Ovary (tissue), 9 donors: Measurements from ENCODE around the gene MAGEA2. TPM values are rescaled to one million over a fixed set of nuclear protein-coding genes. Genes with fewer than 3 reads are reported as not detected.

Experiments used
- polyA plus RNA-seq, 2 donors: library from polyadenylated mRNA; stranded (reverse); fragments of 200-250 nt in 1 of 2; fragments of 350-450 nt in 1 of 2; fragmentation: Illumina TruSeq in 1 of 2; extraction: RNeasy Lipid Tissue Mini Kit (QIAGEN cat#74804) in 1 of 2; gene quantifications; one replicate each; pipeline ENCODE4 v1.2.3, GENCODE V29; 2013 to 2014
- total RNA-seq, 7 donors: library from RNA; depleted of rRNA in 2 of 7; stranded (reverse); fragments of >200 nt in 2 of 7; fragmentation: NEBNext Ultra II Directional in 3 of 7; extraction: Animal tissue kit (Norgen Biotek cat#: 25700) in 3 of 7; gene quantifications; one replicate each; pipeline versions ENCODE4 v1.1.0 to v1.2.4, GENCODE V29; 2016 to 2023
- donor health status: DM: no; HTN: no; CAD: no; lungs with moderate emphysema.
- donor health status: DM: no; HTN: no; CAD: no.
- donor health status: Bipolar disorder and iron deficiency.
- donor health status: DM: yes; HTN: yes; CAD: no.
- donor health status: DM: no; HTN: no; CAD: no.
- donor health status: DM: yes; HTN: yes; CAD: no.

MAGEA2 gene
- total and polyA plus RNA-seq, 9 donors, result 0.17 TPM; not detected in 8

Other genes with a start within 250 kb of the MAGEA2 start
- gene GABRQ, start 115.9 kb downstream of the MAGEA2 start, total RNA-seq, result under 1 TPM in 4 of 7 donors, not detected in 3; 0.05 to 0.23 (median 0.13) TPM
- gene GABRQ, start 115.9 kb downstream of the MAGEA2 start, polyA plus RNA-seq, result under 1 TPM in 1 of 2 donors, not detected in 1; 0.03 TPM
- under 1 TPM in 1 of 7 donors, not detected in 6; 0.15 TPM for gene MAGEA3, start 55.0 kb downstream of the MAGEA2 start, total RNA-seq
- gene MAGEA3, start 55.0 kb downstream of the MAGEA2 start, polyA plus RNA-seq, result not detected
- gene CSAG2, start 44.6 kb downstream of the MAGEA2 start, total RNA-seq, result not detected
- not detected for gene CSAG2, start 44.6 kb downstream of the MAGEA2 start, polyA plus RNA-seq
- under 1 TPM in 1 of 7 donors, not detected in 6; 0.13 TPM for gene MAGEA2B, start 39.2 kb downstream of the MAGEA2 start, total RNA-seq
- not detected for gene MAGEA2B, start 39.2 kb downstream of the MAGEA2 start, polyA plus RNA-seq
- gene CSAG1, start 20.1 kb downstream of the MAGEA2 start, total RNA-seq, result not detected
- not detected for gene CSAG1, start 20.1 kb downstream of the MAGEA2 start, polyA plus RNA-seq
- gene MAGEA12, start 20.1 kb downstream of the MAGEA2 start, total RNA-seq, result not detected
- not detected for gene MAGEA12, start 20.1 kb downstream of the MAGEA2 start, polyA plus RNA-seq
- not detected for gene CSAG3, start 5.4 kb upstream of the MAGEA2 start, total RNA-seq
- gene CSAG3, start 5.4 kb upstream of the MAGEA2 start, polyA plus RNA-seq, result not detected
- gene MAGEA6, start 15.8 kb upstream of the MAGEA2 start, total RNA-seq, result not detected
- gene MAGEA6, start 15.8 kb upstream of the MAGEA2 start, polyA plus RNA-seq, result not detected
- gene CETN2, start 76.9 kb upstream of the MAGEA2 start, total RNA-seq, result 10 to 100 TPM; 18.5 to 94.3 (median 48.1) TPM
- gene CETN2, start 76.9 kb upstream of the MAGEA2 start, polyA plus RNA-seq, result 100 to 1,000 TPM in 1 of 2 donors, 10 to 100 TPM in 1; 42.9 to 119 TPM
- 10 to 100 TPM in 6 of 7 donors, 1 to 10 TPM in 1; 5.0 to 33.8 (median 12.3) TPM for gene NSDHL, start 77.2 kb upstream of the MAGEA2 start, total RNA-seq
- gene NSDHL, start 77.2 kb upstream of the MAGEA2 start, polyA plus RNA-seq, result 10 to 100 TPM; 11.9 to 48.6 TPM
- 10 to 100 TPM in 3 of 7 donors, 1 to 10 TPM in 4; 3.5 to 26.9 (median 10.0) TPM for gene ZNF185, start 144.2 kb upstream of the MAGEA2 start, total RNA-seq
- 10 to 100 TPM in 1 of 2 donors, 1 to 10 TPM in 1; 4.7 to 28.7 TPM for gene ZNF185, start 144.2 kb upstream of the MAGEA2 start, polyA plus RNA-seq
- not detected for gene PNMA5, start 240.3 kb upstream of the MAGEA2 start, total RNA-seq
- under 1 TPM in 1 of 2 donors, not detected in 1; 0.02 TPM for gene PNMA5, start 240.3 kb upstream of the MAGEA2 start, polyA plus RNA-seq